T-helper 22 cell (primary cell): Measurements from ENCODE around the gene HADHB.
"Not testable (repeated sequence)": the region's sequence is repeated elsewhere in the genome, so short reads cannot be mapped to it uniquely, and the experiment has no call there.

Source experiments
- DNase-seq: peaks from one replicate; pipeline ENCODE4 v3.0.0-alpha.2; 2020; ENCODE audit warnings: low read depth

HADHB gene

GRCh38 chr2:26245231-26245732 is 543 bp downstream of the HADHB start:
- DNase-seq: peak; percentile 16

- no peak for DNase-seq
Observed at GRCh38 chr2:26245810-26246209, 1.1 kb downstream of the HADHB start.

GRCh38 chr2:26246818-26247217 is 2.1 kb downstream of the HADHB start:
- DNase-seq: no peak

GRCh38 chr2:26249625-26250024 is 4.9 kb downstream of the HADHB start:
- DNase-seq: no peak

- no peak for DNase-seq
Observed at GRCh38 chr2:26251893-26252292, 7.2 kb downstream of the HADHB start.

- no peak for DNase-seq
Observed at GRCh38 chr2:26255759-26256384, 11.1 kb downstream of the HADHB start.

- DNase-seq: not testable (repeated sequence)
Observed at GRCh38 chr2:26258836-26259235, 14.1 kb downstream of the HADHB start.

- DNase-seq: no peak
Observed at GRCh38 chr2:26268213-26268612, 23.5 kb downstream of the HADHB start.

GRCh38 chr2:26268670-26269385 is 24.1 kb downstream of the HADHB start:
- DNase-seq: not testable (repeated sequence)

- DNase-seq: no peak
Observed at GRCh38 chr2:26269571-26270158, 24.9 kb downstream of the HADHB start.

- DNase-seq: no peak
Observed at GRCh38 chr2:26270373-26270772, 25.6 kb downstream of the HADHB start.

GRCh38 chr2:26273501-26273900 is 28.8 kb downstream of the HADHB start:
- no peak for DNase-seq

GRCh38 chr2:26274058-26274613 is 29.4 kb downstream of the HADHB start:
- DNase-seq: no peak

- no peak for DNase-seq
Observed at GRCh38 chr2:26276484-26277227, 31.9 kb downstream of the HADHB start.

- DNase-seq: no peak
Observed at GRCh38 chr2:26279886-26280285, 35.1 kb downstream of the HADHB start.

- DNase-seq: no peak
Observed at GRCh38 chr2:26281226-26281625, 36.5 kb downstream of the HADHB start.

- no peak for DNase-seq
Observed at GRCh38 chr2:26283606-26284005, 38.9 kb downstream of the HADHB start.

GRCh38 chr2:26284132-26284531 is 39.4 kb downstream of the HADHB start:
- DNase-seq: no peak

- DNase-seq: no peak
Observed at GRCh38 chr2:26285931-26286330, 41.2 kb downstream of the HADHB start.

GRCh38 chr2:26290001-26290400 is 45.3 kb downstream of the HADHB start:
- no peak for DNase-seq

GRCh38 chr2:26292646-26293045 is 47.9 kb downstream of the HADHB start:
- DNase-seq: no peak

GRCh38 chr2:26295511-26295910 is 50.8 kb downstream of the HADHB start:
- no peak for DNase-seq
